ENCODE results near the gene ADGRB3.

DNA sequence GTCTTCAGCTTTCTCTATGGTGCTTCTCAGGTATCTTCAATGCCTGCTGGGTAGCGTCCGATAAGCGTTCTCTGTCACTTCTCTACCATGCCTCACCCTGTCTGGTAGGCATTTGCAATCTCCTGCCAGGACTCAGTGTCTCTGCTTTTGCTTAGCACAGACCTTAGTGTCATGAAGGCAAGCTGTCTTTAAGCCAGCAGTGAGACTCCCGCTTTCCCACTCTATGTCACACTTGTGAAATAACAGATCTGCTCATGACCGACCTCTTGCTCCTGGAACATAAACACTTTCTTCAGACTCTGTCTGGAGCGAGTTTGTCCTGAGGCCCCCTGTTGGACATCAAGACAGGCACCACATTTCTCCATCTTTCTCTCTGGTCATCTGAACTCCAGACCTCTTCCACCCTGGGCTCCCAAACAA, 17.0 kb downstream of the ADGRB3 start:
- TF ChIP-seq, protein P1, sequence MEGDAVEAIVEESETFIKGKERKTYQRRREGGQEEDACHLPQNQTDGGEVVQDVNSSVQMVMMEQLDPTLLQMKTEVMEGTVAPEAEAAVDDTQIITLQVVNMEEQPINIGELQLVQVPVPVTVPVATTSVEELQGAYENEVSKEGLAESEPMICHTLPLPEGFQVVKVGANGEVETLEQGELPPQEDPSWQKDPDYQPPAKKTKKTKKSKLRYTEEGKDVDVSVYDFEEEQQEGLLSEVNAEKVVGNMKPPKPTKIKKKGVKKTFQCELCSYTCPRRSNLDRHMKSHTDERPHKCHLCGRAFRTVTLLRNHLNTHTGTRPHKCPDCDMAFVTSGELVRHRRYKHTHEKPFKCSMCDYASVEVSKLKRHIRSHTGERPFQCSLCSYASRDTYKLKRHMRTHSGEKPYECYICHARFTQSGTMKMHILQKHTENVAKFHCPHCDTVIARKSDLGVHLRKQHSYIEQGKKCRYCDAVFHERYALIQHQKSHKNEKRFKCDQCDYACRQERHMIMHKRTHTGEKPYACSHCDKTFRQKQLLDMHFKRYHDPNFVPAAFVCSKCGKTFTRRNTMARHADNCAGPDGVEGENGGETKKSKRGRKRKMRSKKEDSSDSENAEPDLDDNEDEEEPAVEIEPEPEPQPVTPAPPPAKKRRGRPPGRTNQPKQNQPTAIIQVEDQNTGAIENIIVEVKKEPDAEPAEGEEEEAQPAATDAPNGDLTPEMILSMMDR (IDR thresholded peaks at IDR 0.05) = no peak
- no peak for TF ChIP-seq POLR2A (IDR thresholded peaks at IDR 0.05)
